DND-41 (cell line): ENCODE measurements around the gene CLDN14.
A peak's percentile ranks its signal among the peaks of the same experiment; 100 is the strongest.

Experiments used
- ATAC-seq: fragments of 200-7000 bp; cut with Tn5 transposase; 3 replicates; pipeline ENCODE4 v1.9.1; 2021; ENCODE audit warnings: low read depth; ENCODE audit not compliant: insufficient read depth
- DNase-seq: peaks from one replicate; pipeline ENCODE4 v3.0.0-alpha.2; 2020
- H2AFZ ChIP-seq: 2 replicates; pipeline ENCODE4 v1.6.0; 2012; ENCODE audit warnings: low read depth, low read length
- H3K27ac ChIP-seq: 2 replicates; pipeline ENCODE4 v1.5.1; 2012; ENCODE audit warnings: low read length, inconsistent platforms
- H3K27me3 ChIP-seq: fragments of 200-600 bp; sonication (generic); 2 replicates; pipeline ENCODE4 v1.6.0; 2012; ENCODE audit warnings: low read length, mild to moderate bottlenecking, inconsistent platforms; ENCODE audit not compliant: insufficient read depth, poor library complexity
- H3K36me3 ChIP-seq: 2 replicates; pipeline ENCODE4 v1.5.1; 2012; ENCODE audit warnings: low read length, inconsistent platforms; ENCODE audit not compliant: insufficient read depth
- H3K4me1 ChIP-seq: 2 replicates; pipeline ENCODE4 v1.5.1; 2012; ENCODE audit warnings: mild to moderate bottlenecking, low read length; ENCODE audit not compliant: insufficient read depth
- H3K4me2 ChIP-seq: 2 replicates; pipeline ENCODE4 v1.6.0; 2012; ENCODE audit warnings: mild to moderate bottlenecking, moderate library complexity, low read length, inconsistent platforms; ENCODE audit not compliant: insufficient read depth
- H3K4me3 ChIP-seq, 2 experiments: fragments of 200-600 bp in 1 of 2; shearing (Covaris generic) in 1 of 2; 2 replicates each; pipeline ENCODE4 v1.5.1; 2012 to 2016; ENCODE audit warnings: inconsistent platforms in 2 of 2, low read length in 2 of 2, mild to moderate bottlenecking in 2 of 2, low read depth in 1 of 2, moderate library complexity in 1 of 2
- H3K79me2 ChIP-seq: 2 replicates; pipeline ENCODE4 v1.6.0; 2012; ENCODE audit warnings: low read length, inconsistent platforms; ENCODE audit not compliant: insufficient read depth
- H3K9ac ChIP-seq: 2 replicates; pipeline ENCODE4 v1.6.0; 2012; ENCODE audit warnings: low read depth, mild to moderate bottlenecking, inconsistent platforms, low read length, moderate library complexity
- H3K9me3 ChIP-seq: 2 replicates; pipeline ENCODE4 v1.5.1; 2012; ENCODE audit warnings: low read length, moderate library complexity, mild to moderate bottlenecking, inconsistent platforms; ENCODE audit not compliant: insufficient read depth, severe bottlenecking
- H4K20me1 ChIP-seq: 2 replicates; pipeline ENCODE4 v1.6.0; 2012; ENCODE audit warnings: low read length; ENCODE audit not compliant: insufficient read depth
- CTCF ChIP-seq: IDR thresholded peaks from 2 replicates; pipeline ENCODE4 v1.5.1; 2012; ENCODE audit warnings: borderline replicate concordance, low read length, moderate library complexity, mild to moderate bottlenecking; ENCODE audit not compliant: poor library complexity, severe bottlenecking; ENCODE audit errors: extremely low read depth
- EZH2 ChIP-seq: IDR thresholded peaks from 3 replicates; pipeline ENCODE4 v1.6.1; 2012; ENCODE audit warnings: borderline replicate concordance, low read depth, mild to moderate bottlenecking, moderate library complexity, low read length, inconsistent platforms; ENCODE audit not compliant: severe bottlenecking

Gene CLDN14

GRCh38 chr21:36507397-36508018 lies 27.6 kb upstream of the CLDN14 start:
- TF ChIP-seq CTCF (no peak), EZH2 (no peak)
- no peak overlapping the region for H3K4me3 ChIP-seq
- H4K20me1 ChIP-seq = no peaks in the 10 kb centered on the region
- no peak overlapping the region for H3K9ac ChIP-seq
- no peaks in the 10 kb centered on the region for H3K27me3 ChIP-seq
- H2AFZ ChIP-seq = no peak overlapping the region
- no peak overlapping the region for H3K27ac ChIP-seq
- no peaks in the 10 kb centered on the region for H3K9me3 ChIP-seq
- no peak for ATAC-seq
- peaks cover 13% of the 10 kb centered on the region for H3K4me1 ChIP-seq
- no peaks in the 10 kb centered on the region for H3K36me3 ChIP-seq
- no peak for DNase-seq
- H3K4me2 ChIP-seq = no peak overlapping the region
- H3K79me2 ChIP-seq = no peaks in the 10 kb centered on the region

DNA sequence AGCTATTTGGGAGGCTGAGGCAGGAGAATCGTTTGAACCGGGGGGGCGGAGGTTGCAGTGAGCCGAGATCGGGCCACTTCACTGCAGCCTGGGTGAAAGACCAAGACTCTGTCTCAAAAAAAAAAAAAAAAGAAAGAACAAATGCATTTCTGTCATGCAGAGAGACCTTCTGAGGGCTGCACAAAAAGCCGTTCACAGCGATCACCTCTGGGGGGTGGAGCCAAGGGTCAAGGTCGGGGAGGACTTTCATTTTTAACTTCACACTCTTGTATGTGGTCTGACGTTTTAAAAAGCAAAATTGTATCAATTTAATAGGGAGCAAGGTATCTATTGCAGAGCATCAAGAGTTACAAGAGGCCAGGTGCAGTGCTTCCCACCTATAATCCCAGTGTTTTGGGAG lies 26.6 kb upstream of the CLDN14 start:
- TF ChIP-seq EZH2 (no peak), CTCF (no peak)
- no peak for DNase-seq
- H3K4me1 ChIP-seq = peaks cover 6% of the 10 kb centered on the region
- H3K79me2 ChIP-seq = no peaks in the 10 kb centered on the region
- no peaks in the 10 kb centered on the region for H3K27me3 ChIP-seq
- H3K27ac ChIP-seq = no peak overlapping the region
- H3K4me2 ChIP-seq = no peak overlapping the region
- no peak overlapping the region for H2AFZ ChIP-seq
- H3K9ac ChIP-seq = no peak overlapping the region
- no peaks in the 10 kb centered on the region for H4K20me1 ChIP-seq
- no peaks in the 10 kb centered on the region for H3K36me3 ChIP-seq
- no peak for ATAC-seq
- H3K4me3 ChIP-seq = no peak overlapping the region
- H3K9me3 ChIP-seq = no peaks in the 10 kb centered on the region

DNA sequence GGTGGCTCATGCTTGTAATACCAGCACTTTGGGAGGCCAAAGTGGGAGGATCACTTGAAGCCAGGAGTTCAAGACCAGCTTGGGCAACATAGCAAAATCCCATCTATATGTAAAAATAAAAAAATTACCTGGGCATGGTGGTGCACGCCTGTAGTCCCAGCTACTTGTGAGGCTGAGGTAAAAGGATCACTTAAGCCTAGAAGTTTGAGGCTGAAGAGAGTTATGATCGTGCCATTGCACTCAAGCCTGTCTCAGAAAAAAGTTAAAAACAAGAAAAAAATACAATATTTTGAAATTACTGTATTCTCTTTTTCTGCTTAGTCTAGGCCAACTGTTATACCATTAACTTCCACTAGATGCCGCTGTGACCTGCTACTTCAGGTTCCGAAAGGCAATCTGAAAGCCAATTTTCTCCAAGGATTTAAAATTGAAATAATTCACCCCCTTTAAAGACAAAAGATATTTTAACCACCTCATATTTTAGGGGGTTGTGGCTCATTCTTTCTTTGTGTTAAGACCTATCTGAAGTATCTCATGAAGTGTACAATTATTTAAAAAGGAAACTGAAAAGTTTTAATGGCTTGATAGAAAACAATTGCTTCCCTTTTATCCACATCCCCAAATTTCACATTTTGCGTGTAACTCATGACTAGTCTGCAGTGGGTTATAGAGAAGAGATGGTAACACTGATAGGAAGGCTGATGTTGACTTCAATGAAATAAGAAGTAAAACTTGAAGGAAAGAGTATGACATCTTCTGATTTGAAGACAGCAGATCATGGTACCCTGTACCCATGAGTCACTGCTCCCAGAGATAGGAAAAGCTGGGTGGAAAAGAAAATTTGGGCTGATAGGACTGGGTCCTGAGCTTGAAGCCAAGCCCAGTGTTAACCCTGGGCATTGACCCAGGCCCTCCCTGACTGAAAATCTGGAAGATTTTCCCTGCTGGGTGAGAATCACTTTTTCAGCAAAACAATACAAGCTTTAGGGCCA lies 24.4 kb upstream of the CLDN14 start:
- Histone ChIP-seq H3K9me3 (no peaks in the 10 kb centered on the region), H3K27ac (no peak overlapping the region), H3K79me2 (no peaks in the 10 kb centered on the region), H3K4me3 (no peak overlapping the region), H3K9ac (no peak overlapping the region), H3K36me3 (no peaks in the 10 kb centered on the region), H2AFZ (no peak overlapping the region), H4K20me1 (no peaks in the 10 kb centered on the region), H3K4me1 (no peaks in the 10 kb centered on the region), H3K27me3 (no peaks in the 10 kb centered on the region), H3K4me2 (no peak overlapping the region)
- no peak for ATAC-seq
- DNase-seq = peak; percentile 50
- TF ChIP-seq EZH2 (no peak), CTCF (peak; percentile 90)
